HepG2 (cell line): ENCODE data around the gene PTGR2. TPM values are rescaled to one million over a fixed set of nuclear protein-coding genes. Genes with fewer than 3 reads are reported as not detected.
A peak's percentile ranks its signal among the peaks of the same experiment; 100 is the strongest.

Source experiments
- BCL6 ChIP-seq: IDR thresholded peaks from 2 replicates; pipeline ENCODE4 v1.6.1; 2016; ENCODE audit warnings: missing genetic modification reagents, missing compliant biosample characterization
- BHLHE40 ChIP-seq: IDR thresholded peaks from 2 replicates; pipeline ENCODE4 v1.6.1; 2011; ENCODE audit warnings: low read length, improper control_type of control experiment
- CREM ChIP-seq, 2 experiments: sonication (generic) in 1 of 2; formaldehyde crosslinking in 1 of 2; IDR thresholded peaks; 2 replicates each; pipeline versions ENCODE4 v1.4.0 to v1.6.1; 2016 to 2020; ENCODE audit warnings: antibody characterized with exemption in 1 of 2, mild to moderate bottlenecking in 1 of 2, missing genetic modification reagents in 1 of 2
- KLF15 ChIP-seq: sonication (generic); formaldehyde crosslinking; IDR thresholded peaks from 2 replicates; pipeline ENCODE4 v1.8.1; 2023; ENCODE audit warnings: borderline replicate concordance, mild to moderate bottlenecking, inconsistent platforms, missing genetic modification reagents, mixed read lengths
- NFIB ChIP-seq: sonication (generic); formaldehyde crosslinking; IDR thresholded peaks from 2 replicates; pipeline ENCODE4 v1.9.0; 2021; ENCODE audit warnings: missing genetic modification reagents, mild to moderate bottlenecking, borderline replicate concordance
- NR2F2 ChIP-seq: IDR thresholded peaks from 2 replicates; pipeline ENCODE4 v1.6.1; 2012; ENCODE audit warnings: low read depth, inconsistent platforms, borderline replicate concordance
- SMYD3 ChIP-seq: sonication (generic); formaldehyde crosslinking; IDR thresholded peaks from 2 replicates; pipeline ENCODE4 v1.8.1; 2023; ENCODE audit warnings: mild to moderate bottlenecking, missing genetic modification reagents
- SRY ChIP-seq: sonication (generic); formaldehyde crosslinking; IDR thresholded peaks from 2 replicates; pipeline ENCODE4 v1.8.0; 2022; ENCODE audit warnings: mild to moderate bottlenecking, missing genetic modification reagents
- SSRP1 ChIP-seq: IDR thresholded peaks from 2 replicates; pipeline ENCODE4 v1.6.1; 2016; ENCODE audit warnings: control low read depth
- TCF7L2 ChIP-seq: IDR thresholded peaks from 2 replicates; pipeline ENCODE4 v1.6.1; 2011; ENCODE audit warnings: mild to moderate bottlenecking, low read depth, low read length, moderate library complexity
- ZBTB25 ChIP-seq: IDR thresholded peaks from 2 replicates; pipeline ENCODE4 v1.6.1; 2018; ENCODE audit warnings: missing genetic modification reagents
- ZNF263 ChIP-seq: sonication (generic); formaldehyde crosslinking; IDR thresholded peaks from 2 replicates; pipeline ENCODE4 v1.4.0; 2020; ENCODE audit warnings: missing genetic modification reagents
- ZNF567 ChIP-seq: sonication (generic); formaldehyde crosslinking; IDR thresholded peaks from 2 replicates; pipeline ENCODE4 v1.8.1; 2023; ENCODE audit warnings: mild to moderate bottlenecking, missing genetic modification reagents, borderline replicate concordance
- ZNF780A ChIP-seq: sonication (generic); formaldehyde crosslinking; IDR thresholded peaks from 2 replicates; pipeline ENCODE4 v1.8.0; 2022; ENCODE audit warnings: mild to moderate bottlenecking, missing genetic modification reagents, moderate library complexity
- ZUFSP ChIP-seq: sonication (generic); formaldehyde crosslinking; IDR thresholded peaks from 2 replicates; pipeline ENCODE4 v1.9.0; 2021; ENCODE audit warnings: missing genetic modification reagents, mild to moderate bottlenecking, borderline replicate concordance
- polyA plus RNA-seq, 8 experiments: library from polyadenylated mRNA; depleted of rRNA in 3 of 8; stranded (reverse) in 7 of 8; unstranded in 1 of 8; fragments of >200 nt; fragmentation: Illumina TruSeq in 4 of 8; extraction: Trizol in 4 of 8; gene quantifications; 2 replicates each; pipeline versions ENCODE4 v1.2.1 to v1.2.3, GENCODE V29; 2011 to 2016; ENCODE audit warnings: low read depth in 4 of 8, missing spikeins in 1 of 8, mixed read lengths in 1 of 8; ENCODE audit not compliant: insufficient read depth in 1 of 8
- total RNA-seq, 5 experiments: library from RNA; depleted of rRNA; stranded (reverse); fragments of >200 nt; fragmentation: Illumina TruSeq; extraction: Trizol; gene quantifications; 2 replicates each; pipeline ENCODE4 v1.2.3, GENCODE V29; 2016; ENCODE audit warnings: low read depth in 1 of 5
- TF ChIP-seq, protein P1 (sequence below): sonication (generic); formaldehyde crosslinking; IDR thresholded peaks from 2 replicates; pipeline ENCODE4 v1.4.0; 2020; ENCODE audit warnings: missing genetic modification reagents, borderline replicate concordance
- TF ChIP-seq, protein P2 (sequence below): sonication (generic); formaldehyde crosslinking; IDR thresholded peaks from 2 replicates; pipeline ENCODE4 v1.4.0; 2020; ENCODE audit warnings: low read depth, missing genetic modification reagents

PTGR2 gene
- total and polyA plus RNA-seq, 2 of the 13 experiments (the other 11 are each of a cell fraction or from before 2014, with no cell fraction given) = 3.0 to 4.3 TPM

DNA sequence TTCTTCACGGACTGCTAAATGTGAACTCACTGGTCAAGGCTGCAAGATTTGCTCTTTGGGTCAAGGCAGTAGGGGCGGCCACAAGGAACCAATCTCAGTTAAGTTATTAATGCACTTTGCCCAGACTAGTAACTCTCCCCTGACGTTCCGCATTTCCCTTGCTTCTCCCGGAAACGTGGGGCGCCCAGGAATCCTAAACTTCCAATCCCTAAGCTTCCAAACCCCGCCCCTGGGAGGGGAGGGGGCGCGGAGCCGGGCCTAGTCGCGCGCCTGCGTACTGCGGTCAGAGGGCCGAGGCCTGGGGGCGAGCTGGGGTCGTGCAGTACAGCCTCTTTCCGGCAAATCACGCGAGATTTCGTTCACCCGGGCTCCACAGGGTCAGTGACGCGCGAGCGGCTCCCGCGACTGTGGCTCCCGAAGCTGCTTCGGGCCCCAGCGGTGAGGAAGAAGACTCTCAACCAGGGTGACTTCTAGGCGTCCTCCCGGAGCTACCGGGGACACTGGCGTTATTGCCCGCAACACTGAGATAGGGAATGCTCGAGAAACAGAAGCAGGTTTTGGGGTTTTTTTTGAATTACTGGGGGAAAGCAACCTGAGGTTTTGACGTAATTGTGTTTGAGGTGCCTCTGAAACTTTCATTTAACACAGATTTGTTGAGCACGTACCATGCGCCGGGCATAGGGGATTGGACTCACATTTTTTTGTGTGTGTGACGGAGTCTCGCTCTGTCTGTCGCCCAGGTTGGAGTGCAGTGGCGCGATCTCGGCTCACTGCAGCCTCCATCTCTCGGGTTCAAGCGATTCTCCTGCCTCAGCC lies at the start of gene PTGR2 (continued):
- TF ChIP-seq NFIB (no peak), ZBTB25 (peak; percentile 44; the same call in 1 of the 2 replicates), ZUFSP (0 out of 2 replicates have a peak, but pooled peaks have one; percentile 43), CREM (IDR thresholded peaks at IDR 0.05) (no peak), CREM (CRISPR knock-in tag; IDR thresholded peaks at IDR 0.05) (no peak), ZNF780A (CRISPR knock-in tag) (no peak), BHLHE40 (no peak), ZNF567 (CRISPR knock-in tag) (no peak; the same call in 1 of the 2 replicates), KLF15 (CRISPR knock-in tag) (no peak), NR2F2 (0 out of 2 replicates have a peak, but pooled peaks have one; percentile 18), TCF7L2 (no peak), SRY (CRISPR knock-in tag) (no peak), SMYD3 (CRISPR knock-in tag) (no peak; the same call in 1 of the 2 replicates), SSRP1 (no peak), BCL6 (CRISPR knock-in tag) (peak; percentile 49; the same call in 1 of the 2 replicates), ZNF263 (CRISPR knock-in tag) (0 out of 2 replicates have a peak, but pooled peaks have one; percentile 16)
- TF ChIP-seq, protein P1, sequence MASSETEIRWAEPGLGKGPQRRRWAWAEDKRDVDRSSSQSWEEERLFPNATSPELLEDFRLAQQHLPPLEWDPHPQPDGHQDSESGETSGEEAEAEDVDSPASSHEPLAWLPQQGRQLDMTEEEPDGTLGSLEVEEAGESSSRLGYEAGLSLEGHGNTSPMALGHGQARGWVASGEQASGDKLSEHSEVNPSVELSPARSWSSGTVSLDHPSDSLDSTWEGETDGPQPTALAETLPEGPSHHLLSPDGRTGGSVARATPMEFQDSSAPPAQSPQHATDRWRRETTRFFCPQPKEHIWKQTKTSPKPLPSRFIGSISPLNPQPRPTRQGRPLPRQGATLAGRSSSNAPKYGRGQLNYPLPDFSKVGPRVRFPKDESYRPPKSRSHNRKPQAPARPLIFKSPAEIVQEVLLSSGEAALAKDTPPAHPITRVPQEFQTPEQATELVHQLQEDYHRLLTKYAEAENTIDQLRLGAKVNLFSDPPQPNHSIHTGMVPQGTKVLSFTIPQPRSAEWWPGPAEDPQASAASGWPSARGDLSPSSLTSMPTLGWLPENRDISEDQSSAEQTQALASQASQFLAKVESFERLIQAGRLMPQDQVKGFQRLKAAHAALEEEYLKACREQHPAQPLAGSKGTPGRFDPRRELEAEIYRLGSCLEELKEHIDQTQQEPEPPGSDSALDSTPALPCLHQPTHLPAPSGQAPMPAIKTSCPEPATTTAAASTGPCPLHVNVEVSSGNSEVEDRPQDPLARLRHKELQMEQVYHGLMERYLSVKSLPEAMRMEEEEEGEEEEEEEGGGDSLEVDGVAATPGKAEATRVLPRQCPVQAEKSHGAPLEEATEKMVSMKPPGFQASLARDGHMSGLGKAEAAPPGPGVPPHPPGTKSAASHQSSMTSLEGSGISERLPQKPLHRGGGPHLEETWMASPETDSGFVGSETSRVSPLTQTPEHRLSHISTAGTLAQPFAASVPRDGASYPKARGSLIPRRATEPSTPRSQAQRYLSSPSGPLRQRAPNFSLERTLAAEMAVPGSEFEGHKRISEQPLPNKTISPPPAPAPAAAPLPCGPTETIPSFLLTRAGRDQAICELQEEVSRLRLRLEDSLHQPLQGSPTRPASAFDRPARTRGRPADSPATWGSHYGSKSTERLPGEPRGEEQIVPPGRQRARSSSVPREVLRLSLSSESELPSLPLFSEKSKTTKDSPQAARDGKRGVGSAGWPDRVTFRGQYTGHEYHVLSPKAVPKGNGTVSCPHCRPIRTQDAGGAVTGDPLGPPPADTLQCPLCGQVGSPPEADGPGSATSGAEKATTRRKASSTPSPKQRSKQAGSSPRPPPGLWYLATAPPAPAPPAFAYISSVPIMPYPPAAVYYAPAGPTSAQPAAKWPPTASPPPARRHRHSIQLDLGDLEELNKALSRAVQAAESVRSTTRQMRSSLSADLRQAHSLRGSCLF (CRISPR knock-in tag) = no peak
- TF ChIP-seq, protein P2, sequence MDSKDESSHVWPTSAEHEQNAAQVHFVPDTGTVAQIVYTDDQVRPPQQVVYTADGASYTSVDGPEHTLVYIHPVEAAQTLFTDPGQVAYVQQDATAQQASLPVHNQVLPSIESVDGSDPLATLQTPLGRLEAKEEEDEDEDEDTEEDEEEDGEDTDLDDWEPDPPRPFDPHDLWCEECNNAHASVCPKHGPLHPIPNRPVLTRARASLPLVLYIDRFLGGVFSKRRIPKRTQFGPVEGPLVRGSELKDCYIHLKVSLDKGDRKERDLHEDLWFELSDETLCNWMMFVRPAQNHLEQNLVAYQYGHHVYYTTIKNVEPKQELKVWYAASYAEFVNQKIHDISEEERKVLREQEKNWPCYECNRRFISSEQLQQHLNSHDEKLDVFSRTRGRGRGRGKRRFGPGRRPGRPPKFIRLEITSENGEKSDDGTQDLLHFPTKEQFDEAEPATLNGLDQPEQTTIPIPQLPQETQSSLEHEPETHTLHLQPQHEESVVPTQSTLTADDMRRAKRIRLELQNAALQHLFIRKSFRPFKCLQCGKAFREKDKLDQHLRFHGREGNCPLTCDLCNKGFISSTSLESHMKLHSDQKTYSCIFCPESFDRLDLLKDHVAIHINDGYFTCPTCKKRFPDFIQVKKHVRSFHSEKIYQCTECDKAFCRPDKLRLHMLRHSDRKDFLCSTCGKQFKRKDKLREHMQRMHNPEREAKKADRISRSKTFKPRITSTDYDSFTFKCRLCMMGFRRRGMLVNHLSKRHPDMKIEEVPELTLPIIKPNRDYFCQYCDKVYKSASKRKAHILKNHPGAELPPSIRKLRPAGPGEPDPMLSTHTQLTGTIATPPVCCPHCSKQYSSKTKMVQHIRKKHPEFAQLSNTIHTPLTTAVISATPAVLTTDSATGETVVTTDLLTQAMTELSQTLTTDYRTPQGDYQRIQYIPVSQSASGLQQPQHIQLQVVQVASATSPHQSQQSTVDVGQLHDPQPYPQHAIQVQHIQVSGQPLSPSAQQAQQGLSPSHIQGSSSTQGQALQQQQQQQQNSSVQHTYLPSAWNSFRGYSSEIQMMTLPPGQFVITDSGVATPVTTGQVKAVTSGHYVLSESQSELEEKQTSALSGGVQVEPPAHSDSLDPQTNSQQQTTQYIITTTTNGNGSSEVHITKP (CRISPR knock-in tag) = 0 out of 2 replicates have a peak, but pooled peaks have one; percentile 16
